22Rv1 (cell line): ENCODE results near the gene CROCC2.

Experiments
- ZFX ChIP-seq: fragments of 450-650 bp; IDR thresholded peaks from 2 replicates; pipeline ENCODE4 v1.6.1; 2017; ENCODE audit warnings: antibody characterized with exemption, borderline replicate concordance
- TF ChIP-seq, protein P1 (sequence below): fragments of 450-650 bp; IDR thresholded peaks from 2 replicates; pipeline ENCODE4 v1.5.1; 2017; ENCODE audit warnings: mild to moderate bottlenecking

DNA sequence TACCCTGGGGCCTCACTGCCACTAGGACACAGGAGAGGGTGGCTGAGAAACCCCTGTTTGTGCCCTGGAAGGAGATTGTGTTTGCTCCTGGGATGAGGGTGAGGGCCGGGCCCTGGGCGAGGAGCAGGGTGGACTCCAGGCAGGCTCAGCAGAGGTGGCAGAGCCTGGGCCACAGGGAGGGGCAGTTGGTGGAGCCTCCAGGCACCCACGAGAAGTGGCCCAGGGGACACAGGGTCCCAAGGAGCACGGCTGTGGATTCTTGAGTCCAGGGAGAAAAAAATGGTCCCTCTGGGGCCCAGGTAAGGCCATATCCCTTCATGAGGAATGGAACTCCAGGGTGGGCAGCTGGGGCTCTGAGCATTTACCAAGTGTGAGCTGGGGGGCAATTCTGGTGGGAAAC, 18.5 kb upstream of the CROCC2 start:
- TF ChIP-seq, protein P1, sequence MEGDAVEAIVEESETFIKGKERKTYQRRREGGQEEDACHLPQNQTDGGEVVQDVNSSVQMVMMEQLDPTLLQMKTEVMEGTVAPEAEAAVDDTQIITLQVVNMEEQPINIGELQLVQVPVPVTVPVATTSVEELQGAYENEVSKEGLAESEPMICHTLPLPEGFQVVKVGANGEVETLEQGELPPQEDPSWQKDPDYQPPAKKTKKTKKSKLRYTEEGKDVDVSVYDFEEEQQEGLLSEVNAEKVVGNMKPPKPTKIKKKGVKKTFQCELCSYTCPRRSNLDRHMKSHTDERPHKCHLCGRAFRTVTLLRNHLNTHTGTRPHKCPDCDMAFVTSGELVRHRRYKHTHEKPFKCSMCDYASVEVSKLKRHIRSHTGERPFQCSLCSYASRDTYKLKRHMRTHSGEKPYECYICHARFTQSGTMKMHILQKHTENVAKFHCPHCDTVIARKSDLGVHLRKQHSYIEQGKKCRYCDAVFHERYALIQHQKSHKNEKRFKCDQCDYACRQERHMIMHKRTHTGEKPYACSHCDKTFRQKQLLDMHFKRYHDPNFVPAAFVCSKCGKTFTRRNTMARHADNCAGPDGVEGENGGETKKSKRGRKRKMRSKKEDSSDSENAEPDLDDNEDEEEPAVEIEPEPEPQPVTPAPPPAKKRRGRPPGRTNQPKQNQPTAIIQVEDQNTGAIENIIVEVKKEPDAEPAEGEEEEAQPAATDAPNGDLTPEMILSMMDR, result no peak
- TF ChIP-seq ZFX, result no peak
